HEK293 (cell line): ENCODE data around the gene VPS54.

Experiments
- MZF1 ChIP-seq: fragments of 450-650 bp; formaldehyde crosslinking; IDR thresholded peaks from 2 replicates; pipeline ENCODE4 v1.5.1; 2017; ENCODE audit warnings: missing biosample characterization, missing genetic modification characterization, borderline replicate concordance
- PBX3 ChIP-seq: sonication (generic); formaldehyde crosslinking; IDR thresholded peaks from 2 replicates; pipeline ENCODE4 v1.8.1; 2022; ENCODE audit warnings: mild to moderate bottlenecking, moderate library complexity, missing genetic modification reagents
- REST ChIP-seq: fragments of 450-650 bp; formaldehyde crosslinking; IDR thresholded peaks from 2 replicates; pipeline ENCODE4 v1.5.1; 2016; ENCODE audit warnings: missing biosample characterization, missing genetic modification characterization
- YY2 ChIP-seq: fragments of 450-650 bp; formaldehyde crosslinking; IDR thresholded peaks from 2 replicates; pipeline ENCODE4 v1.5.1; 2016; ENCODE audit warnings: missing biosample characterization, missing genetic modification characterization
- ZBTB6 ChIP-seq: fragments of 450-650 bp; formaldehyde crosslinking; IDR thresholded peaks from 2 replicates; pipeline ENCODE4 v1.5.1; 2017; ENCODE audit warnings: missing biosample characterization, missing genetic modification characterization
- ZBTB7A ChIP-seq: fragments of 450-650 bp; formaldehyde crosslinking; IDR thresholded peaks from 2 replicates; pipeline ENCODE4 v1.5.1; 2016; ENCODE audit warnings: low read depth, missing biosample characterization, missing genetic modification characterization
- ZIC2 ChIP-seq: fragments of 450-650 bp; formaldehyde crosslinking; IDR thresholded peaks from 2 replicates; pipeline ENCODE4 v1.5.1; 2016; ENCODE audit warnings: missing biosample characterization, missing genetic modification characterization
- ZNF148 ChIP-seq: fragments of 450-650 bp; formaldehyde crosslinking; IDR thresholded peaks from 2 replicates; pipeline ENCODE4 v1.5.0; 2017; ENCODE audit warnings: missing biosample characterization, missing genetic modification characterization, borderline replicate concordance
- ZNF19 ChIP-seq: fragments of 450-650 bp; formaldehyde crosslinking; IDR thresholded peaks from 2 replicates; pipeline ENCODE4; 2016; ENCODE audit warnings: missing biosample characterization, missing genetic modification characterization, low read depth
- ZNF398 ChIP-seq: fragments of 450-650 bp; formaldehyde crosslinking; IDR thresholded peaks from 2 replicates; pipeline ENCODE4 v1.5.1; 2017; ENCODE audit warnings: missing biosample characterization, missing genetic modification characterization
- ZNF629 ChIP-seq: fragments of 450-650 bp; formaldehyde crosslinking; IDR thresholded peaks from 2 replicates; pipeline ENCODE4 v1.5.1; 2017; ENCODE audit warnings: missing biosample characterization, missing genetic modification characterization
- ZNF830 ChIP-seq: fragments of 450-650 bp; IDR thresholded peaks from 2 replicates; pipeline ENCODE4 v1.5.0; 2018; ENCODE audit warnings: missing biosample characterization, missing genetic modification characterization, low read depth, mild to moderate bottlenecking, moderate library complexity
- TF ChIP-seq, protein P1 (sequence below): fragments of 450-650 bp; formaldehyde crosslinking; IDR thresholded peaks from 2 replicates; pipeline ENCODE4 v1.5.1; 2016; ENCODE audit warnings: missing biosample characterization, missing genetic modification characterization

DNA sequence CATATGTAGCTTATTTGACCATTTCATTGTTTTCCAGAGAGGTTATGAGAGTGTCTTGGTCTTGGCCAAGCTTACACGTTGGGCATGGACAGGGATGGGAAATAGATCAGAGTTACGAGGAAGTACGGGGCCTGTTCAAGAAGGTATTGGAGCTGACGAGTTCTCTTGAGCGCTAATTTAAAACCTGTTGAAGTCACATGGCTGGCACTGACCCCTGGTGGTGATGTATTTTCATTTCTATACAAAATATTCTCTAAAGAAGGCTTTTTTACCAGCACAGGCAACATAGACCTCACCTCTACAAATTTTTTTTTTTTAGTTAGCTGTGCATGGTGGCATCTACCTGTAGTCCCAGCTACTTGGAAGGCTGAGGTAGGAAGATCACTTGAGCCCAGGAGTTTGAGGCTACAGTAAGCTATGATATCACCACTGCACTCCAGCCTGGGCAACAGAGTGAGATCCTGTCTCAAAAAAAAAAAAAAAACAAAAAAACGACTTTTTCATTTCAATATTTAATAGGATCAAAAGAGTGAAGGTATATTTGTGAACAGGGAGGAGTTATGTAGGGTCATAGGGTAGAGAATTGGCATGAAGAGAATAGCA lies 157.9 kb downstream of the VPS54 start:
- no peak for TF ChIP-seq ZNF398 (tag by site-specific recombination)
- no peak for TF ChIP-seq PBX3 (CRISPR knock-in tag)
- TF ChIP-seq, protein P1, sequence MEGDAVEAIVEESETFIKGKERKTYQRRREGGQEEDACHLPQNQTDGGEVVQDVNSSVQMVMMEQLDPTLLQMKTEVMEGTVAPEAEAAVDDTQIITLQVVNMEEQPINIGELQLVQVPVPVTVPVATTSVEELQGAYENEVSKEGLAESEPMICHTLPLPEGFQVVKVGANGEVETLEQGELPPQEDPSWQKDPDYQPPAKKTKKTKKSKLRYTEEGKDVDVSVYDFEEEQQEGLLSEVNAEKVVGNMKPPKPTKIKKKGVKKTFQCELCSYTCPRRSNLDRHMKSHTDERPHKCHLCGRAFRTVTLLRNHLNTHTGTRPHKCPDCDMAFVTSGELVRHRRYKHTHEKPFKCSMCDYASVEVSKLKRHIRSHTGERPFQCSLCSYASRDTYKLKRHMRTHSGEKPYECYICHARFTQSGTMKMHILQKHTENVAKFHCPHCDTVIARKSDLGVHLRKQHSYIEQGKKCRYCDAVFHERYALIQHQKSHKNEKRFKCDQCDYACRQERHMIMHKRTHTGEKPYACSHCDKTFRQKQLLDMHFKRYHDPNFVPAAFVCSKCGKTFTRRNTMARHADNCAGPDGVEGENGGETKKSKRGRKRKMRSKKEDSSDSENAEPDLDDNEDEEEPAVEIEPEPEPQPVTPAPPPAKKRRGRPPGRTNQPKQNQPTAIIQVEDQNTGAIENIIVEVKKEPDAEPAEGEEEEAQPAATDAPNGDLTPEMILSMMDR (tag by site-specific recombination), result no peak
- TF ChIP-seq ZBTB6, result no peak
- TF ChIP-seq REST (tag by site-specific recombination), result no peak
- TF ChIP-seq YY2 (tag by site-specific recombination), result no peak
- TF ChIP-seq ZNF148 (tag by site-specific recombination), result no peak
- TF ChIP-seq ZIC2 (tag by site-specific recombination), result no peak
- TF ChIP-seq ZNF629 (tag by site-specific recombination), result no peak
- TF ChIP-seq ZBTB7A, result no peak
- TF ChIP-seq ZNF830 (tag by site-specific recombination), result no peak
- no peak for TF ChIP-seq MZF1 (tag by site-specific recombination)
- no peak for TF ChIP-seq ZNF19 (tag by site-specific recombination)
